Transverse colon (tissue), 4 donors: ENCODE results near the gene C4orf17. TPM values are rescaled to one million over a fixed set of nuclear protein-coding genes. Genes with fewer than 3 reads are reported as not detected.

Source experiments
- DNase-seq: peaks from one replicate; pipeline ENCODE4 v3.0.0-alpha.2; 2019
- H3K27ac ChIP-seq, 4 donors: fragments of 200-600 bp; sonication (generic); 2 replicates each; pipeline ENCODE4 v1.5.1; 2016 to 2018; ENCODE audit warnings: inconsistent platforms in 4 of 4
- H3K27me3 ChIP-seq: fragments of 200-600 bp; sonication (generic); 2 replicates; pipeline ENCODE4 v1.5.1; 2017; ENCODE audit warnings: inconsistent platforms
- H3K36me3 ChIP-seq, 4 donors: fragments of 200-600 bp; sonication (generic); 2 replicates each; pipeline ENCODE4 v1.5.1; 2017 to 2019; ENCODE audit warnings: inconsistent platforms in 4 of 4
- H3K4me1 ChIP-seq, 4 donors: fragments of 200-600 bp; sonication (generic); 2 replicates each; pipeline ENCODE4 v1.5.1; 2017 to 2020; ENCODE audit warnings: inconsistent platforms in 4 of 4
- H3K4me3 ChIP-seq, 4 donors: fragments of 200-600 bp; sonication (generic); 1 replicate in 1 of 4; 2 replicates in 3 of 4; pipeline versions ENCODE4 v1.5.1 to v1.6.1; 2017 to 2019; ENCODE audit warnings: inconsistent platforms in 4 of 4
- H3K9me3 ChIP-seq, 2 donors: fragments of 200-600 bp; sonication (generic); 2 replicates each; pipeline ENCODE4 v1.5.1; 2017 to 2019; ENCODE audit warnings: inconsistent platforms in 2 of 2
- CTCF ChIP-seq, 5 experiments: fragments of 200-600 bp in 3 of 5; fragments of 450-650 bp in 2 of 5; sonication (generic) in 3 of 5; IDR thresholded peaks; 1 replicate in 2 of 5; 2 replicates in 3 of 5; pipeline ENCODE4 v1.5.1; 2016 to 2017; ENCODE audit warnings: antibody characterized with exemption in 5 of 5, inconsistent platforms in 3 of 5, mild to moderate bottlenecking in 2 of 5, moderate library complexity in 1 of 5
- EP300 ChIP-seq: sonication (generic); formaldehyde crosslinking; IDR thresholded peaks from one replicate; pipeline ENCODE4 v1.6.1; 2017; ENCODE audit warnings: antibody characterized with exemption, low read depth
- POLR2A ChIP-seq: fragments of 450-650 bp; IDR thresholded peaks from one replicate; pipeline ENCODE4 v1.6.1; 2016; ENCODE audit warnings: antibody characterized with exemption, mild to moderate bottlenecking, moderate library complexity
- POLR2AphosphoS5 ChIP-seq, 3 donors: sonication (generic); formaldehyde crosslinking; IDR thresholded peaks; one replicate each; pipeline ENCODE4 v1.6.1; 2016; ENCODE audit warnings: antibody characterized with exemption in 3 of 3
- WGBS, 2 donors: methylation state at CpG; one replicate each; pipeline ENCODE4 v1.1.5; 2018; ENCODE audit warnings: low coverage in 1 of 2; 5-methylcytosine and 5-hydroxymethylcytosine counted together
- in situ Hi-C, 4 donors: fragments of 200-750 bp; cut with MboI; loops; one replicate each; pipeline versions ENCODE4 v1.15.0 to v1.15.1; 2017; ENCODE audit warnings: low sequenced_read_pairs in 3 of 4, low pct_ligation_motif_present in 1 of 4, low pct_unique_long_range_greater_than_20kb in 1 of 4
- intact Hi-C: fragments of 100-400 bp; cut with DNase I; formaldehyde crosslinking; loops from one replicate; pipeline ENCODE4 v1.15.1; 2023; ENCODE audit warnings: low total_unique reads
- total RNA-seq, 4 donors: library from RNA; depleted of rRNA; stranded (reverse); fragments of >200 nt; gene quantifications; one replicate each; pipeline ENCODE4 v1.1.0, GENCODE V29; 2016

Gene C4orf17
- total RNA-seq, 4 donors from 2014 or later, result not detected

GRCh38 chr4:99467887-99468286 is 42.9 kb upstream of the C4orf17 start:
- no peak overlapping the region for H3K4me3 ChIP-seq
- TF ChIP-seq POLR2A (no peak), POLR2AphosphoS5 (IDR thresholded peaks at IDR 0.05) (no peak), CTCF (IDR thresholded peaks at IDR 0.05) (no peak), EP300 (no peak)
- no peak for DNase-seq
- H3K4me1 ChIP-seq, result no peaks in the 10 kb centered on the region
- H3K27me3 ChIP-seq, result no peaks in the 10 kb centered on the region
- WGBS, 2 donors, result 56 to 85% methylated on average over 2 of the region's 2 CpGs
- in situ Hi-C loops, result no loop called here
- no peaks in the 10 kb centered on the region for H3K9me3 ChIP-seq
- H3K36me3 ChIP-seq, result no peaks in the 10 kb centered on the region
- intact Hi-C loops, result loop anchor here (10.0 kb wide), 1 partner anchor 353 kb away; no protein-coding TSS in a partner anchor
- no peak overlapping the region for H3K27ac ChIP-seq

GRCh38 chr4:99468889-99469288 is 41.9 kb upstream of the C4orf17 start:
- intact Hi-C loops, result loop anchor here (10.0 kb wide), 1 partner anchor 354 kb away; no protein-coding TSS in a partner anchor
- Histone ChIP-seq H3K27ac (no peak overlapping the region), H3K4me3 (no peak overlapping the region), H3K27me3 (no peaks in the 10 kb centered on the region), H3K36me3 (no peaks in the 10 kb centered on the region), H3K9me3 (no peaks in the 10 kb centered on the region), H3K4me1 (no peaks in the 10 kb centered on the region)
- DNase-seq, result no peak
- TF ChIP-seq CTCF (IDR thresholded peaks at IDR 0.05) (no peak), POLR2A (no peak), EP300 (no peak), POLR2AphosphoS5 (IDR thresholded peaks at IDR 0.05) (no peak)
- in situ Hi-C loops, result no loop called here
- 72% methylated on average over 1 of the region's 1 CpG; no CpG with 5 or more reads in 1 of the 2 donors for WGBS, 2 donors

- intact Hi-C loops, result no loop called here
- TF ChIP-seq CTCF (IDR thresholded peaks at IDR 0.05), result no peak
- TF ChIP-seq POLR2A, result no peak
- no peak for TF ChIP-seq POLR2AphosphoS5 (IDR thresholded peaks at IDR 0.05)
- no peak for TF ChIP-seq EP300
- no peaks in the 10 kb centered on the region for H3K27me3 ChIP-seq
- H3K27ac ChIP-seq, result no peak overlapping the region
- H3K9me3 ChIP-seq, result no peaks in the 10 kb centered on the region
- in situ Hi-C loops, result no loop called here
- no peaks in the 10 kb centered on the region for H3K36me3 ChIP-seq
- no peak for DNase-seq
- no peaks in the 10 kb centered on the region for H3K4me1 ChIP-seq
- no peak overlapping the region for H3K4me3 ChIP-seq
Measured at GRCh38 chr4:99471349-99471748, 39.5 kb upstream of the C4orf17 start.

- intact Hi-C loops, result no loop called here
- WGBS, 2 donors, result 0 to 25% methylated on average over 1 of the region's 1 CpG
- TF ChIP-seq CTCF (IDR thresholded peaks at IDR 0.05), result no peak
- TF ChIP-seq POLR2AphosphoS5 (IDR thresholded peaks at IDR 0.05), result no peak
- no peak for TF ChIP-seq EP300
- TF ChIP-seq POLR2A, result no peak
- no peaks in the 10 kb centered on the region for H3K27me3 ChIP-seq
- no peak overlapping the region for H3K27ac ChIP-seq
- no peaks in the 10 kb centered on the region for H3K36me3 ChIP-seq
- H3K4me1 ChIP-seq, result no peaks in the 10 kb centered on the region
- no peak for DNase-seq
- H3K4me3 ChIP-seq, result no peak overlapping the region
- in situ Hi-C loops, result no loop called here
- no peaks in the 10 kb centered on the region for H3K9me3 ChIP-seq
Measured at GRCh38 chr4:99471896-99472295, 38.9 kb upstream of the C4orf17 start.
